WTC11 (cell line): ENCODE data around the gene DOK5. TPM values are rescaled to one million over a fixed set of nuclear protein-coding genes. Genes with fewer than 3 reads are reported as not detected.

Experiments used
- ATAC-seq: fragments of 200-7000 bp; cut with Tn5 transposase; 2 replicates; pipeline ENCODE4 v1.10.0; 2021; ENCODE audit warnings: mild to moderate bottlenecking, moderate library complexity
- CTCF ChIA-PET: fragments of 300-600 bp; sonication (Branson Sonifier 250); formaldehyde crosslinking; loops from one replicate; lab custom pipeline; 2021; ENCODE audit warnings: antibody characterized with exemption; lab: Charles Lee
- POLR2A ChIA-PET: fragments of 350-600 bp; sonication (Branson Sonifier 250); formaldehyde crosslinking; loops from one replicate; lab custom pipeline; 2021; ENCODE audit warnings: antibody characterized with exemption; lab: Charles Lee
- DNase-seq: peaks from one replicate; pipeline ENCODE4 v3.0.0; 2021; ENCODE audit warnings: low spot score
- H3K27ac Mint-ChIP-seq: 2 replicates; pipeline ENCODE4 v1.8.0; 2021; ENCODE audit warnings: mixed read lengths
- H3K27me3 Mint-ChIP-seq: 2 replicates; pipeline ENCODE4 v1.8.0; 2021; ENCODE audit warnings: low read depth, mild to moderate bottlenecking, moderate library complexity, mixed read lengths
- H3K36me3 Mint-ChIP-seq: 2 replicates; pipeline ENCODE4 v1.8.0; 2021; ENCODE audit warnings: mixed read lengths
- H3K4me1 Mint-ChIP-seq: 2 replicates; pipeline ENCODE4 v1.8.0; 2022; ENCODE audit warnings: mixed read lengths
- H3K4me3 Mint-ChIP-seq: 2 replicates; pipeline ENCODE4 v1.8.0; 2021; ENCODE audit warnings: mild to moderate bottlenecking, moderate library complexity, mixed read lengths
- H3K9me3 Mint-ChIP-seq: 2 replicates; pipeline ENCODE4 v1.8.0; 2021; ENCODE audit warnings: mixed read lengths
- CDX4 ChIP-seq: fragments of 250-450 bp; sonication (Bioruptor Pico); IDR thresholded peaks from 2 replicates; pipeline ENCODE4 v1.9.0; 2021; ENCODE audit warnings: moderate library complexity, mild to moderate bottlenecking, inconsistent platforms, borderline replicate concordance
- HMGA2 ChIP-seq: fragments of 250-450 bp; sonication (Bioruptor Pico); IDR thresholded peaks from 2 replicates; pipeline ENCODE4 v1.4.0; 2021; ENCODE audit warnings: mild to moderate bottlenecking, moderate library complexity
- IRF1 ChIP-seq: sonication (generic); formaldehyde crosslinking; IDR thresholded peaks from 2 replicates; pipeline ENCODE4 v1.8.0; 2023; ENCODE audit warnings: missing genetic modification reagents
- MLX ChIP-seq: sonication (generic); formaldehyde crosslinking; IDR thresholded peaks from 2 replicates; pipeline ENCODE4 v1.8.1; 2023; ENCODE audit warnings: mild to moderate bottlenecking, missing genetic modification reagents, moderate library complexity
- NFE2L1 ChIP-seq: sonication (generic); formaldehyde crosslinking; IDR thresholded peaks from 2 replicates; pipeline ENCODE4 v1.8.1; 2023; ENCODE audit warnings: missing genetic modification reagents
- NFYB ChIP-seq: sonication (generic); formaldehyde crosslinking; conservative IDR thresholded peaks from 2 replicates; pipeline ENCODE4 v1.8.0; 2022; ENCODE audit warnings: low read depth, missing genetic modification reagents
- PRRX2 ChIP-seq: fragments of 250-450 bp; sonication (Bioruptor Pico); IDR thresholded peaks from 2 replicates; pipeline ENCODE4 v1.8.0; 2021; ENCODE audit warnings: mild to moderate bottlenecking
- RELA ChIP-seq: sonication (generic); formaldehyde crosslinking; IDR thresholded peaks from 2 replicates; pipeline ENCODE4 v1.8.1; 2022; ENCODE audit warnings: missing genetic modification reagents, mild to moderate bottlenecking, borderline replicate concordance
- SOX15 ChIP-seq: fragments of 250-450 bp; sonication (Bioruptor Pico); IDR thresholded peaks from 2 replicates; pipeline ENCODE4 v1.9.0; 2021; ENCODE audit warnings: mild to moderate bottlenecking
- SP1 ChIP-seq: sonication (generic); formaldehyde crosslinking; conservative IDR thresholded peaks from 2 replicates; pipeline ENCODE4 v1.8.1; 2022; ENCODE audit warnings: missing genetic modification reagents
- STAT6 ChIP-seq: sonication (generic); formaldehyde crosslinking; conservative IDR thresholded peaks from 2 replicates; pipeline ENCODE4 v1.8.1; 2023; ENCODE audit warnings: mild to moderate bottlenecking, low read depth, missing genetic modification reagents, moderate library complexity
- ZNF317 ChIP-seq: sonication (generic); formaldehyde crosslinking; IDR thresholded peaks from 2 replicates; pipeline ENCODE4 v1.8.1; 2023; ENCODE audit warnings: low read depth, mild to moderate bottlenecking, moderate library complexity, missing genetic modification reagents, borderline replicate concordance
- ZNF512 ChIP-seq: sonication (generic); formaldehyde crosslinking; IDR thresholded peaks from 2 replicates; pipeline ENCODE4 v1.8.1; 2022; ENCODE audit warnings: missing genetic modification reagents, borderline replicate concordance
- ZNF671 ChIP-seq: fragments of 250-450 bp; sonication (Bioruptor Pico); IDR thresholded peaks from 2 replicates; pipeline ENCODE4 v1.8.0; 2021; ENCODE audit warnings: mild to moderate bottlenecking
- total RNA-seq: library from RNA; stranded (reverse); gene quantifications from 3 replicates; pipeline ENCODE4 v1.2.3, GENCODE V29; 2021
- TF ChIP-seq, protein P1 (sequence below): sonication (generic); formaldehyde crosslinking; IDR thresholded peaks from 2 replicates; pipeline ENCODE4 v1.8.1; 2023; ENCODE audit warnings: mild to moderate bottlenecking, moderate library complexity, missing genetic modification reagents
- TF ChIP-seq, protein P2 (sequence below): sonication (generic); formaldehyde crosslinking; IDR thresholded peaks from 2 replicates; pipeline ENCODE4 v1.8.1; 2023; ENCODE audit warnings: mild to moderate bottlenecking, missing genetic modification reagents, moderate library complexity
- TF ChIP-seq, protein P3 (sequence below): sonication (generic); formaldehyde crosslinking; IDR thresholded peaks from 2 replicates; pipeline ENCODE4 v1.8.0; 2022; ENCODE audit warnings: mild to moderate bottlenecking, missing genetic modification reagents
- TF ChIP-seq, protein P4 (sequence below): fragments of 250-450 bp; sonication (Bioruptor Pico); IDR thresholded peaks from 2 replicates; pipeline ENCODE4 v1.9.0; 2021; ENCODE audit warnings: mild to moderate bottlenecking

The DOK5 gene
- total RNA-seq, 1 experiment from 2014 or later: 10.1 TPM

GRCh38 chr20:54472607-54473006 lies 2.8 kb upstream of the DOK5 start:
- peaks cover 22% of the 10 kb centered on the region for H3K27me3 Mint-ChIP-seq
- no peak for ATAC-seq
- no peak for TF ChIP-seq ZNF317 (CRISPR knock-in tag)
- TF ChIP-seq SOX15 (CRISPR knock-in tag): no peak
- TF ChIP-seq, protein P1, sequence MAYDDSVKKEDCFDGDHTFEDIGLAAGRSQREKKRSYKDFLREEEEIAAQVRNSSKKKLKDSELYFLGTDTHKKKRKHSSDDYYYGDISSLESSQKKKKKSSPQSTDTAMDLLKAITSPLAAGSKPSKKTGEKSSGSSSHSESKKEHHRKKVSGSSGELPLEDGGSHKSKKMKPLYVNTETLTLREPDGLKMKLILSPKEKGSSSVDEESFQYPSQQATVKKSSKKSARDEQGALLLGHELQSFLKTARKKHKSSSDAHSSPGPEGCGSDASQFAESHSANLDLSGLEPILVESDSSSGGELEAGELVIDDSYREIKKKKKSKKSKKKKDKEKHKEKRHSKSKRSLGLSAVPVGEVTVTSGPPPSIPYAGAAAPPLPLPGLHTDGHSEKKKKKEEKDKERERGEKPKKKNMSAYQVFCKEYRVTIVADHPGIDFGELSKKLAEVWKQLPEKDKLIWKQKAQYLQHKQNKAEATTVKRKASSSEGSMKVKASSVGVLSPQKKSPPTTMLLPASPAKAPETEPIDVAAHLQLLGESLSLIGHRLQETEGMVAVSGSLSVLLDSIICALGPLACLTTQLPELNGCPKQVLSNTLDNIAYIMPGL (CRISPR knock-in tag): no peak
- TF ChIP-seq, protein P2, sequence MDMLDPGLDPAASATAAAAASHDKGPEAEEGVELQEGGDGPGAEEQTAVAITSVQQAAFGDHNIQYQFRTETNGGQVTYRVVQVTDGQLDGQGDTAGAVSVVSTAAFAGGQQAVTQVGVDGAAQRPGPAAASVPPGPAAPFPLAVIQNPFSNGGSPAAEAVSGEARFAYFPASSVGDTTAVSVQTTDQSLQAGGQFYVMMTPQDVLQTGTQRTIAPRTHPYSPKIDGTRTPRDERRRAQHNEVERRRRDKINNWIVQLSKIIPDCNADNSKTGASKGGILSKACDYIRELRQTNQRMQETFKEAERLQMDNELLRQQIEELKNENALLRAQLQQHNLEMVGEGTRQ (CRISPR knock-in tag): 0 out of 2 replicates have a peak, but pooled peaks have one; percentile 27
- TF ChIP-seq RELA: no peak
- no peak for TF ChIP-seq ZNF671
- TF ChIP-seq SP1: no peak
- no peak overlapping the region for H3K4me3 Mint-ChIP-seq
- no peaks in the 10 kb centered on the region for H3K9me3 Mint-ChIP-seq
- no peak for DNase-seq
- POLR2A ChIA-PET: no interaction called here
- peaks cover 23% of the 10 kb centered on the region for H3K4me1 Mint-ChIP-seq
- CTCF ChIA-PET: interaction anchor here (1.6 kb wide), 1 partner anchor 48 kb away, joined by 3 read pairs; no protein-coding TSS in a partner anchor
- no peak overlapping the region for H3K27ac Mint-ChIP-seq
- no peaks in the 10 kb centered on the region for H3K36me3 Mint-ChIP-seq

DNA sequence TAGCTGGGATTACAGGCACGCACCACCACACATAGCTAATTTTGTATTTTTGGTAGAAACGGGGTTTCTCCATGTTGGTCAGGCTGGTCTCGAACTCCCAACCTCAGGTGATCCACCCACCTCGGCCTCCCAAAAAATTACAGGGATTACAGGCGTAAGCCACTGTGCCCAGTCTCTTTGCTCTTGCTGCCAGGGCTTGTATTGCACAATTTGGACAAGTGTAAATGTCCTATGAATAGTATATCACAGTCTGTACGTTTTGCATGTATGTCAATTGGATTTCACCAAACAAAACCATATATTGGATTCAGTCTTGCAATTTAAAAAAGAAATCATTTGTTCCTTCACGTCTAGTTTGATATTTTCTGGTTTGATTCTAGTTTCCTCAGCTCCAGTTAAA lies 2.1 kb upstream of the DOK5 start:
- Mint-ChIP-seq H3K27me3 (peaks cover 29% of the 10 kb centered on the region), H3K27ac (no peak overlapping the region), H3K36me3 (no peaks in the 10 kb centered on the region), H3K4me3 (no peak overlapping the region), H3K9me3 (no peaks in the 10 kb centered on the region), H3K4me1 (peaks cover 25% of the 10 kb centered on the region)
- ATAC-seq: no peak
- no peak for DNase-seq
- POLR2A ChIA-PET: no interaction called here
- no peak for TF ChIP-seq NFYB
- TF ChIP-seq NFE2L1 (CRISPR knock-in tag): no peak
- TF ChIP-seq, protein P3, sequence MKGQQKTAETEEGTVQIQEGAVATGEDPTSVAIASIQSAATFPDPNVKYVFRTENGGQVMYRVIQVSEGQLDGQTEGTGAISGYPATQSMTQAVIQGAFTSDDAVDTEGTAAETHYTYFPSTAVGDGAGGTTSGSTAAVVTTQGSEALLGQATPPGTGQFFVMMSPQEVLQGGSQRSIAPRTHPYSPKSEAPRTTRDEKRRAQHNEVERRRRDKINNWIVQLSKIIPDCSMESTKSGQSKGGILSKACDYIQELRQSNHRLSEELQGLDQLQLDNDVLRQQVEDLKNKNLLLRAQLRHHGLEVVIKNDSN (CRISPR knock-in tag): no peak
- TF ChIP-seq IRF1: no peak
- no peak for TF ChIP-seq ZNF512 (CRISPR knock-in tag)
- TF ChIP-seq CDX4: no peak
- no peak for TF ChIP-seq PRRX2
- TF ChIP-seq, protein P4, sequence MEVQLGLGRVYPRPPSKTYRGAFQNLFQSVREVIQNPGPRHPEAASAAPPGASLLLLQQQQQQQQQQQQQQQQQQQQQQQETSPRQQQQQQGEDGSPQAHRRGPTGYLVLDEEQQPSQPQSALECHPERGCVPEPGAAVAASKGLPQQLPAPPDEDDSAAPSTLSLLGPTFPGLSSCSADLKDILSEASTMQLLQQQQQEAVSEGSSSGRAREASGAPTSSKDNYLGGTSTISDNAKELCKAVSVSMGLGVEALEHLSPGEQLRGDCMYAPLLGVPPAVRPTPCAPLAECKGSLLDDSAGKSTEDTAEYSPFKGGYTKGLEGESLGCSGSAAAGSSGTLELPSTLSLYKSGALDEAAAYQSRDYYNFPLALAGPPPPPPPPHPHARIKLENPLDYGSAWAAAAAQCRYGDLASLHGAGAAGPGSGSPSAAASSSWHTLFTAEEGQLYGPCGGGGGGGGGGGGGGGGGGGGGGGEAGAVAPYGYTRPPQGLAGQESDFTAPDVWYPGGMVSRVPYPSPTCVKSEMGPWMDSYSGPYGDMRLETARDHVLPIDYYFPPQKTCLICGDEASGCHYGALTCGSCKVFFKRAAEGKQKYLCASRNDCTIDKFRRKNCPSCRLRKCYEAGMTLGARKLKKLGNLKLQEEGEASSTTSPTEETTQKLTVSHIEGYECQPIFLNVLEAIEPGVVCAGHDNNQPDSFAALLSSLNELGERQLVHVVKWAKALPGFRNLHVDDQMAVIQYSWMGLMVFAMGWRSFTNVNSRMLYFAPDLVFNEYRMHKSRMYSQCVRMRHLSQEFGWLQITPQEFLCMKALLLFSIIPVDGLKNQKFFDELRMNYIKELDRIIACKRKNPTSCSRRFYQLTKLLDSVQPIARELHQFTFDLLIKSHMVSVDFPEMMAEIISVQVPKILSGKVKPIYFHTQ (CRISPR knock-in tag): no peak
- no peak for TF ChIP-seq HMGA2
- no peak for TF ChIP-seq STAT6 (CRISPR knock-in tag)
- TF ChIP-seq MLX: no peak
- CTCF ChIA-PET: interaction anchor here (1.6 to 1.7 kb wide), 2 partner anchors 17 to 48 kb away, joined by 3 to 6 read pairs; no protein-coding TSS in a partner anchor
